HepG2 (cell line): ENCODE measurements around the gene TAP1. TPM values are rescaled to one million over a fixed set of nuclear protein-coding genes. Genes with fewer than 3 reads are reported as not detected.

Experiments
- GABPB1 ChIP-seq: IDR thresholded peaks from 2 replicates; pipeline ENCODE4 v1.6.1; 2016; ENCODE audit warnings: mild to moderate bottlenecking, missing genetic modification reagents, moderate library complexity, missing compliant biosample characterization
- GATAD1 ChIP-seq: IDR thresholded peaks from 2 replicates; pipeline ENCODE4 v1.6.1; 2016; ENCODE audit warnings: missing genetic modification reagents, missing compliant biosample characterization
- GMEB1 ChIP-seq: sonication (generic); formaldehyde crosslinking; IDR thresholded peaks from 2 replicates; pipeline ENCODE4 v1.5.1; 2020; ENCODE audit warnings: missing genetic modification reagents, mild to moderate bottlenecking, borderline replicate concordance
- IRF2 ChIP-seq: IDR thresholded peaks from 2 replicates; pipeline ENCODE4 v1.6.1; 2018; ENCODE audit warnings: missing genetic modification reagents, missing compliant biosample characterization
- MTF2 ChIP-seq: sonication (generic); formaldehyde crosslinking; IDR thresholded peaks from 2 replicates; pipeline ENCODE4 v1.5.0; 2020; ENCODE audit warnings: missing genetic modification reagents, borderline replicate concordance
- MYNN ChIP-seq: sonication (generic); formaldehyde crosslinking; IDR thresholded peaks from 2 replicates; pipeline ENCODE4 v1.4.0; 2020; ENCODE audit warnings: mild to moderate bottlenecking, low read depth, missing genetic modification reagents
- NCOA2 ChIP-seq: sonication (generic); formaldehyde crosslinking; IDR thresholded peaks from 2 replicates; pipeline ENCODE4 v1.8.0; 2022; ENCODE audit warnings: inconsistent platforms
- POLR2G ChIP-seq: fragments of 200-400 bp; formaldehyde crosslinking; IDR thresholded peaks from 2 replicates; pipeline ENCODE4 v1.6.1; 2018; ENCODE audit warnings: mild to moderate bottlenecking, low read depth, low read length, moderate library complexity
- TGIF2 ChIP-seq: IDR thresholded peaks from 2 replicates; pipeline ENCODE4 v1.6.1; 2016; ENCODE audit warnings: control low read depth, missing compliant biosample characterization
- TOE1 ChIP-seq: sonication (generic); formaldehyde crosslinking; IDR thresholded peaks from 2 replicates; pipeline ENCODE4 v1.4.0; 2020; ENCODE audit warnings: mild to moderate bottlenecking, missing genetic modification reagents
- ZNF280D ChIP-seq: sonication (generic); formaldehyde crosslinking; IDR thresholded peaks from 2 replicates; pipeline ENCODE4 v1.5.1; 2020; ENCODE audit warnings: mild to moderate bottlenecking, missing genetic modification reagents
- ZNF546 ChIP-seq: sonication (generic); formaldehyde crosslinking; conservative IDR thresholded peaks from 2 replicates; pipeline ENCODE4 v1.8.1; 2023; ENCODE audit warnings: mild to moderate bottlenecking, missing genetic modification reagents
- ZNF564 ChIP-seq: sonication (generic); formaldehyde crosslinking; IDR thresholded peaks from 2 replicates; pipeline ENCODE4 v1.8.1; 2023; ENCODE audit warnings: mild to moderate bottlenecking, missing genetic modification reagents
- ZNF724P ChIP-seq: sonication (generic); formaldehyde crosslinking; IDR thresholded peaks from 2 replicates; pipeline ENCODE4 v1.8.0; 2022; ENCODE audit warnings: missing genetic modification reagents, borderline replicate concordance
- polyA plus RNA-seq, 8 experiments: library from polyadenylated mRNA; depleted of rRNA in 3 of 8; stranded (reverse) in 7 of 8; unstranded in 1 of 8; fragments of >200 nt; fragmentation: Illumina TruSeq in 4 of 8; extraction: Trizol in 4 of 8; gene quantifications; 2 replicates each; pipeline versions ENCODE4 v1.2.1 to v1.2.3, GENCODE V29; 2011 to 2016; ENCODE audit warnings: low read depth in 4 of 8, missing spikeins in 1 of 8, mixed read lengths in 1 of 8; ENCODE audit not compliant: insufficient read depth in 1 of 8
- total RNA-seq, 5 experiments: library from RNA; depleted of rRNA; stranded (reverse); fragments of >200 nt; fragmentation: Illumina TruSeq; extraction: Trizol; gene quantifications; 2 replicates each; pipeline ENCODE4 v1.2.3, GENCODE V29; 2016; ENCODE audit warnings: low read depth in 1 of 5
- TF ChIP-seq, protein P1 (sequence below): sonication (generic); formaldehyde crosslinking; IDR thresholded peaks from 2 replicates; pipeline ENCODE4 v1.4.0; 2020; ENCODE audit warnings: mild to moderate bottlenecking, missing genetic modification reagents, borderline replicate concordance
- TF ChIP-seq, protein P2 (sequence below): sonication (generic); formaldehyde crosslinking; IDR thresholded peaks from 2 replicates; pipeline ENCODE4 v1.4.0; 2020; ENCODE audit warnings: missing genetic modification reagents, borderline replicate concordance

TAP1 gene
- total and polyA plus RNA-seq, 2 of the 13 experiments (the other 11 are each of a cell fraction or from before 2014, with no cell fraction given), result 31.2 to 52.2 TPM

DNA sequence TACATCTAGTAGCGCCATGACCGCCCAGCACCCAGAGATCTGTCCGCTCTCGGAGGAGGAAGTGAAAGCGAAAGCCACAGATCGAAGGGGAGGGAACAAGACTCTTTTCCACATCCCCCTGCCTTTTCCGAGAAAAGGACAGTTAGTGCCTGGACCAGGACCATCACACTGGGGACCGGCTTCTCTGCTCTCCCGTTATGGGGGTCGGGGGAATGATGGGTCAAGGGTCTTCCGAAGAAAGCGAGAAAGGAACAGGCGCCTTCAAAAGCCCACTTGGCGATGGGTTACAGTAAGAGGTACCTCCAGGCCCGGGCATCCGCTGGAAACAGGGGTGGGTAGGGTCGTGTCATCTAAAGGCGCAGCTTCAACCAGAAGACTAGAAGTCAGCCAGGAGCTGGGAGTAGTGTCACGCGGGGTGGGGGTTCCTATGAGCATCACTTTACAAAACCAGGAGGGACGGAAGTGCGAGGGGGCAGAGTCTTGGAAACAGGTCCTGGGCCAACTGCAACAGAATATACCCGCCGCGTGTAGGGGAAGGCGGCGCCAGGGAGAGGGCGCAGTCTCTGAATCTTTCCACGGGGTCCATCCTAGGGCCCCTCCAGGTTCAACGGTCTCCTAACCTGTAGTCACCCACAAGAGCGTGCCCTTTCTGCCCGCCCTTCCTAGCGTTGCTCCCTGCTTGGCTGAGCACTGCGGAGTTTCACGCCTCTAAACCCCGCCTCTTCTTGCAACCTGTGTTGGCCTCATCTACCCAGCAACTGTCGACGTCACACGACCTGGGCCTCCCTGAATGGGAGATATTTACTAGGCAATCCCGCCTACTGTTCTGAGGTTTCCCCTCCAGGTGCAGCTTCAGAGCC lies 9.3 kb downstream of the TAP1 start, which contains the start of gene PSMB8 (continued):
- TF ChIP-seq TOE1 (no peak), GABPB1 (CRISPR knock-in tag) (peak; percentile 48), ZNF546 (CRISPR knock-in tag) (0 out of 2 replicates have a peak, but pooled peaks have one; percentile 54), POLR2G (peak; percentile 41), MTF2 (CRISPR knock-in tag) (no peak), ZNF724P (CRISPR knock-in tag) (no peak), TGIF2 (CRISPR knock-in tag) (peak; percentile 57; the same call in 1 of the 2 replicates), ZNF564 (CRISPR knock-in tag) (no peak), ZNF280D (CRISPR knock-in tag) (no peak), IRF2 (peak; percentile 100), GMEB1 (CRISPR knock-in tag) (peak; percentile 10; the same call in 1 of the 2 replicates), NCOA2 (CRISPR knock-in tag) (no peak; the same call in 1 of the 2 replicates), MYNN (CRISPR knock-in tag) (no peak), GATAD1 (CRISPR knock-in tag) (0 out of 2 replicates have a peak, but pooled peaks have one; percentile 34)
- TF ChIP-seq, protein P1, sequence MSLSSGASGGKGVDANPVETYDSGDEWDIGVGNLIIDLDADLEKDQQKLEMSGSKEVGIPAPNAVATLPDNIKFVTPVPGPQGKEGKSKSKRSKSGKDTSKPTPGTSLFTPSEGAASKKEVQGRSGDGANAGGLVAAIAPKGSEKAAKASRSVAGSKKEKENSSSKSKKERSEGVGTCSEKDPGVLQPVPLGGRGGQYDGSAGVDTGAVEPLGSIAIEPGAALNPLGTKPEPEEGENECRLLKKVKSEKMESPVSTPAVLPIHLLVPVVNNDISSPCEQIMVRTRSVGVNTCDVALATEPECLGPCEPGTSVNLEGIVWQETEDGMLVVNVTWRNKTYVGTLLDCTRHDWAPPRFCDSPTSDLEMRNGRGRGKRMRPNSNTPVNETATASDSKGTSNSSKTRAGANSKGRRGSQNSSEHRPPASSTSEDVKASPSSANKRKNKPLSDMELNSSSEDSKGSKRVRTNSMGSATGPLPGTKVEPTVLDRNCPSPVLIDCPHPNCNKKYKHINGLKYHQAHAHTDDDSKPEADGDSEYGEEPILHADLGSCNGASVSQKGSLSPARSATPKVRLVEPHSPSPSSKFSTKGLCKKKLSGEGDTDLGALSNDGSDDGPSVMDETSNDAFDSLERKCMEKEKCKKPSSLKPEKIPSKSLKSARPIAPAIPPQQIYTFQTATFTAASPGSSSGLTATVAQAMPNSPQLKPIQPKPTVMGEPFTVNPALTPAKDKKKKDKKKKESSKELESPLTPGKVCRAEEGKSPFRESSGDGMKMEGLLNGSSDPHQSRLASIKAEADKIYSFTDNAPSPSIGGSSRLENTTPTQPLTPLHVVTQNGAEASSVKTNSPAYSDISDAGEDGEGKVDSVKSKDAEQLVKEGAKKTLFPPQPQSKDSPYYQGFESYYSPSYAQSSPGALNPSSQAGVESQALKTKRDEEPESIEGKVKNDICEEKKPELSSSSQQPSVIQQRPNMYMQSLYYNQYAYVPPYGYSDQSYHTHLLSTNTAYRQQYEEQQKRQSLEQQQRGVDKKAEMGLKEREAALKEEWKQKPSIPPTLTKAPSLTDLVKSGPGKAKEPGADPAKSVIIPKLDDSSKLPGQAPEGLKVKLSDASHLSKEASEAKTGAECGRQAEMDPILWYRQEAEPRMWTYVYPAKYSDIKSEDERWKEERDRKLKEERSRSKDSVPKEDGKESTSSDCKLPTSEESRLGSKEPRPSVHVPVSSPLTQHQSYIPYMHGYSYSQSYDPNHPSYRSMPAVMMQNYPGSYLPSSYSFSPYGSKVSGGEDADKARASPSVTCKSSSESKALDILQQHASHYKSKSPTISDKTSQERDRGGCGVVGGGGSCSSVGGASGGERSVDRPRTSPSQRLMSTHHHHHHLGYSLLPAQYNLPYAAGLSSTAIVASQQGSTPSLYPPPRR, result no peak
- TF ChIP-seq, protein P2, sequence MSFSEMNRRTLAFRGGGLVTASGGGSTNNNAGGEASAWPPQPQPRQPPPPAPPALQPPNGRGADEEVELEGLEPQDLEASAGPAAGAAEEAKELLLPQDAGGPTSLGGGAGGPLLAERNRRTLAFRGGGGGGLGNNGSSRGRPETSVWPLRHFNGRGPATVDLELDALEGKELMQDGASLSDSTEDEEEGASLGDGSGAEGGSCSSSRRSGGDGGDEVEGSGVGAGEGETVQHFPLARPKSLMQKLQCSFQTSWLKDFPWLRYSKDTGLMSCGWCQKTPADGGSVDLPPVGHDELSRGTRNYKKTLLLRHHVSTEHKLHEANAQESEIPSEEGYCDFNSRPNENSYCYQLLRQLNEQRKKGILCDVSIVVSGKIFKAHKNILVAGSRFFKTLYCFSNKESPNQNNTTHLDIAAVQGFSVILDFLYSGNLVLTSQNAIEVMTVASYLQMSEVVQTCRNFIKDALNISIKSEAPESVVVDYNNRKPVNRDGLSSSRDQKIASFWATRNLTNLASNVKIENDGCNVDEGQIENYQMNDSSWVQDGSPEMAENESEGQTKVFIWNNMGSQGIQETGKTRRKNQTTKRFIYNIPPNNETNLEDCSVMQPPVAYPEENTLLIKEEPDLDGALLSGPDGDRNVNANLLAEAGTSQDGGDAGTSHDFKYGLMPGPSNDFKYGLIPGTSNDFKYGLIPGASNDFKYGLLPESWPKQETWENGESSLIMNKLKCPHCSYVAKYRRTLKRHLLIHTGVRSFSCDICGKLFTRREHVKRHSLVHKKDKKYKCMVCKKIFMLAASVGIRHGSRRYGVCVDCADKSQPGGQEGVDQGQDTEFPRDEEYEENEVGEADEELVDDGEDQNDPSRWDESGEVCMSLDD (CRISPR knock-in tag), result 0 out of 2 replicates have a peak, but pooled peaks have one; percentile 11
